ELF-1 (cell line): ENCODE measurements around the gene SEC22C.

Source experiments
- DNase-seq: peaks from one replicate; pipeline ENCODE4 v3.0.0-alpha.2; 2016; ENCODE audit warnings: low read depth, low spot score

The SEC22C gene

DNA sequence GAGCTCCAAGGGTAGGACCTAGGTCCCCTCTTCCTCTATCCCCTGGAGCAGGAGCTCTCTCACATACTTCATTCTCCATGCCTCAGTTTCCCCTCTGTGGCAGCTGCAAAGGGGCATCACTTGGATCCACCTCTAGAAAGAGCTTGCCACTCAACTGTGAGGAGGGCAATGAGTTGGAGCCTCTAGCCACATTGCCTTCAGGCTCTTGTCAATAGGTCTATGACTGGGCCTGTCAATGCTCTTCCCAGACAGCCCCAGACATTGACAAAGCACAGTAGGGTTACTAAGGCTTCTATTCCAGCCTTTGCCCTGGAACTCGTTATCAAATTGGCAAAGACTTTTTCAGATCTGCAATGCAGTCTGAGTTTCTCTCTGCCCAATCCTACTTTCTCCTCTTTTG, 83.7 kb downstream of the SEC22C start:
- no peak for DNase-seq
